ENCODE results near the gene SFRP4.

SFRP4 gene

GRCh38 chr7:37945336-37945735 is 28.7 kb upstream of the SFRP4 start:
- no peaks in the 10 kb centered on the region for H3K27me3 ChIP-seq (ENCODE audit: insufficient read depth, low read length, poor library complexity, severe bottlenecking)

GRCh38 chr7:37944737-37945054 is 28.1 kb upstream of the SFRP4 start:
- no peak overlapping the region for H3K4me2 ChIP-seq (ENCODE audit: low read depth, low read length, poor library complexity, severe bottlenecking)
- peaks cover 7% of the 10 kb centered on the region; the same call in 1 of the 2 replicates for H3K36me3 ChIP-seq (ENCODE audit: insufficient read depth, low read length)
- no peaks in the 10 kb centered on the region for H3K27me3 ChIP-seq (ENCODE audit: insufficient read depth, low read length, poor library complexity, severe bottlenecking)
- peaks cover 68% of the 10 kb centered on the region; the same call in 1 of the 2 replicates for H3K79me2 ChIP-seq (ENCODE audit: insufficient read depth, low read length)
- H3K9me2 ChIP-seq (replicated peaks; ENCODE audit: low read depth, low read length) = no peaks in the 10 kb centered on the region
- no peak for TF ChIP-seq CTCF (conservative IDR thresholded peaks at IDR 0.05; ENCODE audit: low read length)
- no peak for TF ChIP-seq EZH2phosphoT487 (IDR thresholded peaks at IDR 0.05; ENCODE audit: borderline replicate concordance)
- H4K20me1 ChIP-seq (ENCODE audit: insufficient read depth, low read length, poor library complexity, severe bottlenecking) = no peaks in the 10 kb centered on the region
- H3F3A ChIP-seq (ENCODE audit: low read depth) = no peaks in the 10 kb centered on the region
- H3K4me3 ChIP-seq (ENCODE audit: low read length, poor library complexity, severe bottlenecking) = no peak overlapping the region
- H3K9me3 ChIP-seq (ENCODE audit: insufficient read depth, low read depth, low read length) = no peaks in the 10 kb centered on the region
- no peak overlapping the region for H2AFZ ChIP-seq (ENCODE audit: low read length)
- no peak overlapping the region for H3K9ac ChIP-seq (ENCODE audit: low read depth, low read length, poor library complexity, severe bottlenecking)
- no peaks in the 10 kb centered on the region for H3K4me1 ChIP-seq (ENCODE audit: insufficient read depth, low read length, poor library complexity, severe bottlenecking)

More at GRCh38 chr7:37945336-37945735, 28.7 kb upstream of the SFRP4 start:
- no peaks in the 10 kb centered on the region for H3K4me1 ChIP-seq (ENCODE audit: insufficient read depth, low read length, poor library complexity, severe bottlenecking)
- H3K36me3 ChIP-seq (ENCODE audit: insufficient read depth, low read length) = peaks cover 13% of the 10 kb centered on the region; the same call in 1 of the 2 replicates
- H3K79me2 ChIP-seq (ENCODE audit: insufficient read depth, low read length) = peaks cover 62% of the 10 kb centered on the region; the same call in 1 of the 2 replicates
- no peaks in the 10 kb centered on the region for H3K9me3 ChIP-seq (ENCODE audit: insufficient read depth, low read depth, low read length)
- no peaks in the 10 kb centered on the region for H3F3A ChIP-seq (ENCODE audit: low read depth)
- no peak overlapping the region for H3K9ac ChIP-seq (ENCODE audit: low read depth, low read length, poor library complexity, severe bottlenecking)
- no peaks in the 10 kb centered on the region for H3K9me2 ChIP-seq (replicated peaks; ENCODE audit: low read depth, low read length)
- no peaks in the 10 kb centered on the region for H4K20me1 ChIP-seq (ENCODE audit: insufficient read depth, low read length, poor library complexity, severe bottlenecking)
- H3K4me3 ChIP-seq (ENCODE audit: low read length, poor library complexity, severe bottlenecking) = no peak overlapping the region
- TF ChIP-seq EZH2phosphoT487 (IDR thresholded peaks at IDR 0.05; ENCODE audit: borderline replicate concordance) (no peak), CTCF (conservative IDR thresholded peaks at IDR 0.05; ENCODE audit: low read length) (no peak)
- H3K4me2 ChIP-seq (ENCODE audit: low read depth, low read length, poor library complexity, severe bottlenecking) = no peak overlapping the region
- no peak overlapping the region for H2AFZ ChIP-seq (ENCODE audit: low read length)

- Histone ChIP-seq H2AFZ (ENCODE audit: low read length) (no peak overlapping the region), H3K27me3 (ENCODE audit: insufficient read depth, low read length, poor library complexity, severe bottlenecking) (no peaks in the 10 kb centered on the region), H3K36me3 (ENCODE audit: insufficient read depth, low read length) (peaks cover 1% of the 10 kb centered on the region; the same call in 1 of the 2 replicates), H3K4me2 (ENCODE audit: low read depth, low read length, poor library complexity, severe bottlenecking) (no peak overlapping the region), H3K79me2 (ENCODE audit: insufficient read depth, low read length) (peaks cover 73% of the 10 kb centered on the region; the same call in 1 of the 2 replicates), H3K4me3 (ENCODE audit: low read length, poor library complexity, severe bottlenecking) (no peak overlapping the region), H3K9me3 (ENCODE audit: insufficient read depth, low read depth, low read length) (no peaks in the 10 kb centered on the region), H3F3A (ENCODE audit: low read depth) (no peaks in the 10 kb centered on the region), H3K4me1 (ENCODE audit: insufficient read depth, low read length, poor library complexity, severe bottlenecking) (no peaks in the 10 kb centered on the region), H3K9ac (ENCODE audit: low read depth, low read length, poor library complexity, severe bottlenecking) (no peak overlapping the region), H4K20me1 (ENCODE audit: insufficient read depth, low read length, poor library complexity, severe bottlenecking) (no peaks in the 10 kb centered on the region), H3K9me2 (replicated peaks; ENCODE audit: low read depth, low read length) (no peaks in the 10 kb centered on the region)
- TF ChIP-seq EZH2phosphoT487 (IDR thresholded peaks at IDR 0.05; ENCODE audit: borderline replicate concordance) = no peak
- TF ChIP-seq CTCF (conservative IDR thresholded peaks at IDR 0.05; ENCODE audit: low read length) = no peak
These were observed 27.5 kb upstream of the SFRP4 start for GRCh38 chr7:37943905-37944736.

Data from Loucy (cell line).